SHP77 treated with DMSO at 0.1 percent for 48 hours (cell line): ENCODE data around the gene ARFGEF2.
"Not testable (repeated sequence)": the region's sequence is repeated elsewhere in the genome, so short reads cannot be mapped to it uniquely, and the experiment has no call there.

ENCODE experiments used
- DNase-seq: peaks from one replicate; lab custom pipeline; 2025; lab: John Stamatoyannopoulos, UW

The ARFGEF2 gene

DNA sequence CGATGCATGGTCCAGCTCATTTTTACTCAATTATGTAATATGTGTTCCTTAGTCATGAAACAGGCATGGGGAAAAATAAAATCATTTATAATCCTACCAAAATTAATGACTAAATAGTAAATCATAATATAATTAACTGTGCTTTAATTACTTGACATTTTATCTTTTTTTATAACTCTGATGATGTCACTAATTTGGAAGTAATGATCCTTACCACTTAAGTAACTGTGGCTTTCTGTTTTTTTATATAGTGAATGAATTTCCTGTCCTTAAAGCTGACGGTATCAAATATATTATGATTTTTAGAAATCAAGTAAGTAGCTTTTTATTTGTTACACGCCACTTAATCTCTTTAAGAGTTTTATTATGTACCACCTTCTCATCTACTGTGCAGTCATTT, 156.8 kb downstream of the ARFGEF2 start:
- DNase-seq, result no peak

DNA sequence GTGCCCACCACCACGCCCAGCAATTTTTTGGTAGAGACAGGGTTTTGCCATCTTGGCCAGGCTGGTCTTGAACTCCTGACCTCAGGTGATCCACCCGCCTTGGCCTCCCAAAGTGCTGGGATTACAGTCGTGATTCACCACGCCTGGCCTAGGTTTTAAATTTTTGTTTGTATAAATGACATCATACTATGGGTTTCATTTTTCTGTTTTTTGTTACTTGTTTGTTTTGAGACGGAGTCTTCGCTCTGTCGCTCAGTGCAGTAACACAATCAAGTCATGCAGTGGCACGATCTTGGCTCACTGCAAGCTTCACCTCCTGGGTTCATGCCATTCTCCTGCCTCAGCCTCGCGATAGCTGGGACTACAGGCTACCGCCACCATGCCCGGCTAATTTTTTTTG, 160.8 kb downstream of the ARFGEF2 start:
- DNase-seq, result not testable (repeated sequence)
